Stimulated activated CD8-positive, alpha-beta memory T cell treated with anti-CD3 and anti-CD28 coated beads, Interleukin-12 subunit alpha, Interleukin-12 subunit beta, amount 100 ng/mL, for 24 hours (primary cell): Measurements from ENCODE around the gene SFTA2.
"Not testable (repeated sequence)": the region's sequence is repeated elsewhere in the genome, so short reads cannot be mapped to it uniquely, and the experiment has no call there.

Source experiments
- DNase-seq: peaks from one replicate; pipeline ENCODE4 v3.0.0-alpha.2; 2020; ENCODE audit errors: extremely low read depth

Gene SFTA2

GRCh38 chr6:30942338-30943060 is 10.5 kb upstream of the SFTA2 start:
- no peak for DNase-seq

- no peak for DNase-seq
Measured at GRCh38 chr6:30940361-30940986, 8.5 kb upstream of the SFTA2 start, which contains the start of gene MUCL3. MUCL3 (plus strand) TSS chr6:30940973; CDS start chr6:30941000, 27 bp downstream.

GRCh38 chr6:30939473-30939872 is 7.5 kb upstream of the SFTA2 start:
- DNase-seq, result no peak

GRCh38 chr6:30938730-30939129 is 6.8 kb upstream of the SFTA2 start:
- no peak for DNase-seq

GRCh38 chr6:30937265-30937664 is 5.3 kb upstream of the SFTA2 start:
- DNase-seq, result no peak

GRCh38 chr6:30935018-30935417 is 3.0 kb upstream of the SFTA2 start:
- DNase-seq, result no peak

- no peak for DNase-seq
Measured at GRCh38 chr6:30932665-30933365, 845 bp upstream of the SFTA2 start.

GRCh38 chr6:30931272-30931671 is 698 bp downstream of the SFTA2 start:
- no peak for DNase-seq

GRCh38 chr6:30930506-30930905 is 1.5 kb downstream of the SFTA2 start:
- DNase-seq, result no peak

- no peak for DNase-seq
Measured at GRCh38 chr6:30928677-30929076, 3.3 kb downstream of the SFTA2 start.

- DNase-seq, result not testable (repeated sequence)
Measured at GRCh38 chr6:30927080-30927479, 4.9 kb downstream of the SFTA2 start.

GRCh38 chr6:30926644-30927043 is 5.3 kb downstream of the SFTA2 start:
- DNase-seq, result no peak

- DNase-seq, result not testable (repeated sequence)
Measured at GRCh38 chr6:30924040-30924627, 7.8 kb downstream of the SFTA2 start.

GRCh38 chr6:30922447-30922852 is 9.5 kb downstream of the SFTA2 start:
- no peak for DNase-seq

- no peak for DNase-seq
Measured at GRCh38 chr6:30918670-30919069, 13.3 kb downstream of the SFTA2 start.

GRCh38 chr6:30917487-30917886 is 14.5 kb downstream of the SFTA2 start:
- no peak for DNase-seq

GRCh38 chr6:30917041-30917440 is 14.9 kb downstream of the SFTA2 start:
- no peak for DNase-seq

- DNase-seq, result no peak
Measured at GRCh38 chr6:30915591-30915946, 16.4 kb downstream of the SFTA2 start.

- no peak for DNase-seq
Measured at GRCh38 chr6:30914854-30915590, 16.9 kb downstream of the SFTA2 start.

GRCh38 chr6:30914076-30914853 is 17.7 kb downstream of the SFTA2 start, which contains the start of gene VARS2:
VARS2 (plus strand) TSS chr6:30914238; CDS start chr6:30914837, 599 bp downstream.
- peak; percentile 66 for DNase-seq

- DNase-seq, result no peak
Measured at GRCh38 chr6:30913721-30914075, 18.3 kb downstream of the SFTA2 start.
